OCI-LY7 (cell line): ENCODE data around the gene ZBTB6.

ENCODE experiments used
- EZH2phosphoT487 ChIP-seq: fragments of 200-600 bp; sonication (generic); IDR thresholded peaks from 2 replicates; pipeline ENCODE4 v1.6.1; 2018; ENCODE audit warnings: low read depth, borderline replicate concordance, mild to moderate bottlenecking, mixed run types, antibody characterized with exemption, low read length, moderate library complexity, mixed read lengths
- TF ChIP-seq, protein P1 (sequence below): fragments of 200-600 bp; sonication (generic); conservative IDR thresholded peaks from 2 replicates; pipeline ENCODE4 v1.5.1; 2014; ENCODE audit warnings: mild to moderate bottlenecking, antibody characterized with exemption, low read length, moderate library complexity, mixed read lengths

DNA sequence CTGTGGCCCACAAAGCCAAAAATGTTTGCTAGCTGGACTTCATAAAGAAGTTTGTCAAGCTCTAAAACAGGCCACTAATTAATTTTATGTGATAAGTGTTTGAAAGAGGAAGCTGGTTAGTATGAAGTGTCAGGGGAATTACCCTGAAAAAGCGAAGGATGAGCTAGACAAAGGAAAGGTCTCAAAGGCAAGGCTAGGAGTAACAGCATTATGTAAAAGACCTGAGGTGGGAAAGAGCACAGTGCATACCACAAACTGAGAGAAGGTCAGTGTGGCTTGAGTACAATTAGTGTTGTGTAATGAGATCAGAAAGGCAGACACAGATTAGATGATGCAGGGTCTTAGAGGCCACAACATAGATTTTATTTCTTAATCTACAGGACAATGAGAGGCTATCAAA lies 37.6 kb downstream of the ZBTB6 start:
- TF ChIP-seq, protein P1, sequence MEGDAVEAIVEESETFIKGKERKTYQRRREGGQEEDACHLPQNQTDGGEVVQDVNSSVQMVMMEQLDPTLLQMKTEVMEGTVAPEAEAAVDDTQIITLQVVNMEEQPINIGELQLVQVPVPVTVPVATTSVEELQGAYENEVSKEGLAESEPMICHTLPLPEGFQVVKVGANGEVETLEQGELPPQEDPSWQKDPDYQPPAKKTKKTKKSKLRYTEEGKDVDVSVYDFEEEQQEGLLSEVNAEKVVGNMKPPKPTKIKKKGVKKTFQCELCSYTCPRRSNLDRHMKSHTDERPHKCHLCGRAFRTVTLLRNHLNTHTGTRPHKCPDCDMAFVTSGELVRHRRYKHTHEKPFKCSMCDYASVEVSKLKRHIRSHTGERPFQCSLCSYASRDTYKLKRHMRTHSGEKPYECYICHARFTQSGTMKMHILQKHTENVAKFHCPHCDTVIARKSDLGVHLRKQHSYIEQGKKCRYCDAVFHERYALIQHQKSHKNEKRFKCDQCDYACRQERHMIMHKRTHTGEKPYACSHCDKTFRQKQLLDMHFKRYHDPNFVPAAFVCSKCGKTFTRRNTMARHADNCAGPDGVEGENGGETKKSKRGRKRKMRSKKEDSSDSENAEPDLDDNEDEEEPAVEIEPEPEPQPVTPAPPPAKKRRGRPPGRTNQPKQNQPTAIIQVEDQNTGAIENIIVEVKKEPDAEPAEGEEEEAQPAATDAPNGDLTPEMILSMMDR = no peak
- no peak for TF ChIP-seq EZH2phosphoT487
